CD4-positive, alpha-beta T cell treated with Interleukin-15 for 4 hours (primary cell): ENCODE results near the gene PCDHB14.
"Not testable (repeated sequence)": the region's sequence is repeated elsewhere in the genome, so short reads cannot be mapped to it uniquely, and the experiment has no call there.

ENCODE experiments used
- DNase-seq: peaks from one replicate; pipeline ENCODE4 v3.0.0-alpha.2; 2020; ENCODE audit warnings: low spot score

The PCDHB14 gene

DNA sequence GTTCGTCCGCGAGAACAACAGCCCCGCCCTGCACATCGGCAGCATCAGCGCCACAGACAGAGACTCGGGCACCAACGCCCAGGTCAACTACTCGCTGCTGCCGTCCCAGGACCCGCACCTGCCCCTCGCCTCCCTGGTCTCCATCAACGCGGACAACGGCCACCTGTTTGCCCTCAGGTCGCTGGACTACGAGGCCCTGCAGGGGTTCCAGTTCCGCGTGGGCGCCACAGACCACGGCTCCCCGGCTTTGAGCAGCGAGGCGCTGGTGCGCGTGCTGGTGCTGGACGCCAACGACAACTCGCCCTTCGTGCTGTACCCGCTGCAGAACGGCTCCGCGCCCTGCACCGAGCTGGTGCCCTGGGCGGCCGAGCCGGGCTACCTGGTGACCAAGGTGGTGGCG, 12.9 kb upstream of the PCDHB14 start:
- DNase-seq = not testable (repeated sequence)

DNA sequence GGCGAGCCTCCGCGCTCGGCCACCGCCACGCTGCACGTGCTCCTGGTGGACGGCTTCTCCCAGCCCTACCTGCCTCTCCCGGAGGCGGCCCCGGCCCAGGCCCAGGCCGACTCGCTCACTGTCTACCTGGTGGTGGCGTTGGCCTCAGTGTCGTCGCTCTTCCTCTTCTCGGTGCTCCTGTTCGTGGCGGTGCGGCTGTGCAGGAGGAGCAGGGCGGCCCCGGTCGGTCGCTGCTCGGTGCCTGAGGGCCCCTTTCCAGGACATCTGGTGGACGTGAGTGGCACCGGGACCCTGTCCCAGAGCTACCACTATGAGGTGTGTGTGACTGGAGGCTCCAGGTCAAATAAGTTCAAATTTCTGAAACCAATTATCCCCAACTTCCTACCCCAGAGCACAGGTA, 12.3 kb upstream of the PCDHB14 start:
- not testable (repeated sequence) for DNase-seq

DNA sequence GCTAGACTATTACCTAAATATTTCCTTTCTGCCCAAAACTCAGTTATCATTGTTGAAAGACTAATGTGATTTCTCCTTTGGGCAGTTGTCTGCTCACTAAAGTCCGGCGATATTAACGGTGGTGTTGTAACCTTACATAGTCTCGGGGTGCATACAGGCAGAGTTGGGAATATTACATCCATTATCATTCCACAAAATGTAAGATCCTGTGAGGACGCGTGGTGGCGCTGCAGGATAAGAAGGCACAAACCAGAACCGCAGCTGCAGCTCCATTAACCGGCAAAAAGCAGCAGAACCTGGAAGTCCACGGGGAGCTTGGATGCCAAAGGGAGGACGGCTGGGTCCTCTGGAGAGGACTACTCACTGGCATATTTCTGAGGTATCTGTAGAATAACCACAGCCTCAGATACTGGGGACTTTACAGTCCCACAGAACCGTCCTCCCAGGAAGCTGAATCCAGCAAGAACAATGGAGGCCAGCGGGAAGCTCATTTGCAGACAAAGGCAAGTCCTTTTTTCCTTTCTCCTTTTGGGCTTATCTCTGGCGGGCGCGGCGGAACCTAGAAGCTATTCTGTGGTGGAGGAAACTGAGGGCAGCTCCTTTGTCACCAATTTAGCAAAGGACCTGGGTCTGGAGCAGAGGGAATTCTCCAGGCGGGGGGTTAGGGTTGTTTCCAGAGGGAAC, 9.3 kb upstream of the PCDHB14 start, which contains the start of gene PCDHB13:
TSS of gene PCDHB13 (plus strand) at position 264 of the 684 bp plus-strand sequence. CDS start at position 469, 205 bp downstream.
- DNase-seq = not testable (repeated sequence)

DNA sequence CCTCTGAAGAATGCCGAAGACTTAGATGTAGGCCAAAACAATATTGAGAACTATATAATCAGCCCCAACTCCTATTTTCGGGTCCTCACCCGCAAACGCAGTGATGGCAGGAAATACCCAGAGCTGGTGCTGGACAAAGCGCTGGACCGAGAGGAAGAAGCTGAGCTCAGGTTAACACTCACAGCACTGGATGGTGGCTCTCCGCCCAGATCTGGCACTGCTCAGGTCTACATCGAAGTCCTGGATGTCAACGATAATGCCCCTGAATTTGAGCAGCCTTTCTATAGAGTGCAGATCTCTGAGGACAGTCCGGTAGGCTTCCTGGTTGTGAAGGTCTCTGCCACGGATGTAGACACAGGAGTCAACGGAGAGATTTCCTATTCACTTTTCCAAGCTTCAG, 8.6 kb upstream of the PCDHB14 start:
- DNase-seq = not testable (repeated sequence)

DNA sequence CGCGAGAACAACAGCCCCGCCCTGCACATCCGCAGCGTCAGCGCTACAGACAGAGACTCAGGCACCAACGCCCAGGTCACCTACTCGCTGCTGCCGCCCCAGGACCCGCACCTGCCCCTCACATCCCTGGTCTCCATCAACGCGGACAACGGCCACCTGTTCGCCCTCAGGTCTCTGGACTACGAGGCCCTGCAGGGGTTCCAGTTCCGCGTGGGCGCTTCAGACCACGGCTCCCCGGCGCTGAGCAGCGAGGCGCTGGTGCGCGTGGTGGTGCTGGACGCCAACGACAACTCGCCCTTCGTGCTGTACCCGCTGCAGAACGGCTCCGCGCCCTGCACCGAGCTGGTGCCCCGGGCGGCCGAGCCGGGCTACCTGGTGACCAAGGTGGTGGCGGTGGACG, 7.6 kb upstream of the PCDHB14 start:
- not testable (repeated sequence) for DNase-seq

DNA sequence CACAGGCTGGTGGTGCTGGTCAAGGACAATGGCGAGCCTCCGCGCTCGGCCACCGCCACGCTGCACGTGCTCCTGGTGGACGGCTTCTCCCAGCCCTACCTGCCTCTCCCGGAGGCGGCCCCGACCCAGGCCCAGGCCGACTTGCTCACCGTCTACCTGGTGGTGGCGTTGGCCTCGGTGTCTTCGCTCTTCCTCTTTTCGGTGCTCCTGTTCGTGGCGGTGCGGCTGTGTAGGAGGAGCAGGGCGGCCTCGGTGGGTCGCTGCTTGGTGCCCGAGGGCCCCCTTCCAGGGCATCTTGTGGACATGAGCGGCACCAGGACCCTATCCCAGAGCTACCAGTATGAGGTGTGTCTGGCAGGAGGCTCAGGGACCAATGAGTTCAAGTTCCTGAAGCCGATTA, 7.1 kb upstream of the PCDHB14 start:
- DNase-seq = not testable (repeated sequence)

DNA sequence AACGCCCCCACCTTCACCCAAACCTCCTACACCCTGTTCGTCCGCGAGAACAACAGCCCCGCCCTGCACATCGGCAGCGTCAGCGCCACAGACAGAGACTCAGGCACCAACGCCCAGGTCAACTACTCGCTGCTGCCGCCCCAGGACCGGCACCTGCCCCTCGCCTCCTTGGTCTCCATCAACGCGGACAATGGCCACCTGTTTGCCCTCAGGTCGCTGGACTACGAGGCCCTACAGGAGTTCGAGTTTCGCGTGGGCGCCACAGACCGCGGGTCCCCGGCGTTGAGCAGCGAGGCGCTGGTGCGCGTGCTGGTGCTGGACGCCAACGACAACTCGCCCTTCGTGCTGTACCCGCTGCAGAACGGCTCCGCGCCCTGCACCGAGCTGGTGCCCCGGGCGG, 1.7 kb downstream of the PCDHB14 start:
- DNase-seq = not testable (repeated sequence)

DNA sequence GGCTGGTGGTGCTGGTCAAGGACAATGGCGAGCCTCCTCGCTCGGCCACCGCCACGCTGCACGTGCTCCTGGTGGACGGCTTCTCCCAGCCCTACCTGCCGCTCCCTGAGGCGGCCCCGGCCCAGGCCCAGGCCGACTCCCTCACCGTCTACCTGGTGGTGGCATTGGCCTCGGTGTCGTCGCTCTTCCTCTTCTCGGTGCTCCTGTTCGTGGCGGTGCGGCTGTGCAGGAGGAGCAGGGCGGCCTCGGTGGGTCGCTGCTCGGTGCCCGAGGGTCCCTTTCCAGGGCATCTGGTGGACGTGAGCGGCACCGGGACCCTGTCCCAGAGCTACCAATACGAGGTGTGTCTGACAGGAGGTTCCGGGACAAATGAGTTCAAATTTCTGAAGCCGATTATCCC, 2.3 kb downstream of the PCDHB14 start:
- DNase-seq = not testable (repeated sequence)

DNA sequence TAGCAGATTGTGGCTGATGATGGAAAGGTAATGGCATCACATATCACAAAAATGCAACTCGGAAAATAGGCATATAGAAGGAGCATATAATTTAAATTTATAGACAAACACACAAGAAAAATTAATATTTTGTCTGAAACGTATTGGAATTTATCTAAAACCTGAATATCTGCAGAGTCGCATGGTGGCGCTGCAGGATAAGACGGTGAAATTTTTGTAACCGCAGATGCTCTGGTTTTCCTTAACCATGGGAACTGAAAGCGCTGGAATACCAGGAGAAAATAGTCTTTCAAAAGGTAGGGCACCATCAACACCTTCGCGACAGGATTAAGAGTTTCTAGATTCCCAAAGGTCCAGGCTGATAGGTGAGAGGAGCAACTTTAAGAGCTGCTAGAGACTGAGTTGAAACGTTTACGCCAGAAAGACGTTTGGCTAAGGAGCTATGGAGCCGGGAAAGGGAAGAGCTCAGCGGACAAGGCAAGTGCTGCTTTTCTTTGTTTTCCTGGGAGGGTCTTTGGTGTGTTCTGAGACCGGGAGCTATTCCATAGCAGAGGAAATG, 11.0 kb downstream of the PCDHB14 start:
- no peak for DNase-seq

DNA sequence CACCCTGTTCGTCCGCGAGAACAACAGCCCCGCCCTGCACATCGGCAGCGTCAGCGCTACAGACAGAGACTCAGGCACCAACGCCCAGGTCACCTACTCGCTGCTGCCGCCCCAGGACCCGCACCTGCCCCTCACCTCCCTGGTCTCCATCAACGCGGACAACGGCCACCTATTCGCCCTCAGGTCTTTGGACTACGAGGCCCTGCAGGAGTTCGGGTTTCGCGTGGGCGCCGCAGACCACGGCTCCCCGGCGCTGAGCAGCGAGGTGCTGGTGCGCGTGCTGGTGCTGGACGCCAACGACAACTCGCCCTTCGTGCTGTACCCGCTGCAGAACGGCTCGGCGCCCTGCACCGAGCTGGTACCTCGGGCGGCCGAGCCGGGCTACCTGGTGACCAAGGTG, 12.8 kb downstream of the PCDHB14 start:
- not testable (repeated sequence) for DNase-seq

DNA sequence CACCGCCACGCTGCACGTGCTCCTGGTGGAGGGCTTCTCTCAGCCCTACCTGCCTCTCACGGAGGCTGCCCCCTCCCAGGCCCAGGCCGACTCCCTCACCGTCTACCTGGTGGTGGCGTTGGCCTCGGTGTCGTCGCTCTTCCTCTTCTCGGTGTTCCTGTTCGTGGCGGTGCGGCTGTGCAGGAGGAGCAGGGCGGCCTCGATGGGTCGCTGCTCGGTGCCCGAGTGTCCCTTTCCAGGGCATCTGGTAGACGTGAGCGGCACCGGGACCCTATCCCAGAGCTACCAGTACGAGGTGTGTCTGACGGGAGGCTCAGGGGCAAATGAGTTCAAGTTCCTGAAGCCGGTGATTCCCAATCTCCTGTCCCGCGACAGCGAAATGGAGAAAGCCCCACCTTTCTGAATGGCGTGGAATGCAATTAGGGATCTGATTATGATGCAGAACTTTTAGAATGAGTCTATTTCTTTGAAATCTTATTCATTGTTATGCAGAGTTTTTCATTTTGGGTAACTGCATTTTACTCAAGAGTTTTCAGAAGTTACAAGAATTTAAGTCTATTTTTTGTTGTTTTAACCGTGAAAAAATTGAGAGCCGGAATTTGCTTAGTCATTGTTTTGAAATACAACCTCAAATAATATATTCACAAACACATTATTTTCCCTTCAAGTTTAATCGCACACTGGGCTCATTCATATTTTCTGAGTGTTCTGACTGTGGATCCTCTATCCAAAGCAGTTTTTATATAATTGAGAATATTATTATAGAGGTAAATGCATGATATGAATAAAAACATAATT, 13.6 kb downstream of the PCDHB14 start:
- DNase-seq = no peak

DNA sequence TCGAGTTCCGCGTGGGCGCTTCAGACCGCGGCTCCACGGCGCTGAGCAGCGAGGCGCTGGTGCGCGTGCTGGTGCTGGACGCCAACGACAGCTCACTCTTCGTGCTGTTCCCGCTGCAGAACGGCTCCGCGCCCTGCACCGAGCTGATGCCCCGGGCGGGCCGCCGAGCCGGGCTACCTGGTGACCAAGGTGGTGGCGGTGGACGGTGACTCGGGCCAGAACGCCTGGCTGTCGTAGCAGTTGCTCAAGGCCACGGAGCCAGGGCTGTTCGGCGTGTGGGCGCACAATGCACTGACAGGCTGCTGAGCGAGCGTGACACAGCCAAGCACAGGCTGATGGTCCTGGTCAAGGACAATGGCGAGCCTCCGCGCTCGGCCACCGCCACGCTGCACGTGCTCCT, 18.4 kb downstream of the PCDHB14 start:
- no peak for DNase-seq

DNA sequence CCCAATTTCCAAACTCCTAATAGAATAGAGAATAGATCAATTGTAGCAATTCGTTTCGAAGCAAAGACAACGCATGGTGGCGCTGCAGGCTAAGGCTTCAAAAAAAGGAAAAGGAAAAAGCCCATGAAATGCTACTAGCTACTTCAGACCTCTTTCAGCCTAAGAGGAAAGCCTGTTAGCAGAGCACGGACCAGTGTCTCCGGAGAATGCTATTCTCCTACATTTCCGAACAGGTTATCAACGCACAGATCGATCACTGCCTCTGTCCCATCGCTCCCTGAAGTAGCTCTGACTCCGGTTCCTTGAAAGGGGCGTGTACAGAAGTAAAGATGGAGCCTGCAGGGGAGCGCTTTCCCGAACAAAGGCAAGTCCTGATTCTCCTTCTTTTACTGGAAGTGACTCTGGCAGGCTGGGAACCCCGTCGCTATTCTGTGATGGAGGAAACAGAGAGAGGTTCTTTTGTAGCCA, 22.1 kb downstream of the PCDHB14 start, which contains the start of gene PCDHB15:
TSS of gene PCDHB15 (plus strand) at position 146 of the 468 bp plus-strand sequence. CDS start at position 330, 184 bp downstream.
- no peak for DNase-seq

DNA sequence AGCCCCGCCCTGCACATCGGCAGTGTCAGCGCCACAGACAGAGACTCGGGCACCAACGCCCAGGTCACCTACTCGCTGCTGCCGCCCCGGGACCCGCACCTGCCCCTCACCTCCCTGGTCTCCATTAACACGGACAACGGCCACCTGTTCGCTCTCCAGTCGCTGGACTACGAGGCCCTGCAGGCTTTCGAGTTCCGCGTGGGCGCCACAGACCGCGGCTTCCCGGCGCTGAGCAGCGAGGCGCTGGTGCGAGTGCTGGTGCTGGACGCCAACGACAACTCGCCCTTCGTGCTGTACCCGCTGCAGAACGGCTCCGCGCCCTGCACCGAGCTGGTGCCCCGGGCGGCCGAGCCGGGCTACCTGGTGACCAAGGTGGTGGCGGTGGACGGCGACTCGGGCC, 23.8 kb downstream of the PCDHB14 start:
- DNase-seq = not testable (repeated sequence)

DNA sequence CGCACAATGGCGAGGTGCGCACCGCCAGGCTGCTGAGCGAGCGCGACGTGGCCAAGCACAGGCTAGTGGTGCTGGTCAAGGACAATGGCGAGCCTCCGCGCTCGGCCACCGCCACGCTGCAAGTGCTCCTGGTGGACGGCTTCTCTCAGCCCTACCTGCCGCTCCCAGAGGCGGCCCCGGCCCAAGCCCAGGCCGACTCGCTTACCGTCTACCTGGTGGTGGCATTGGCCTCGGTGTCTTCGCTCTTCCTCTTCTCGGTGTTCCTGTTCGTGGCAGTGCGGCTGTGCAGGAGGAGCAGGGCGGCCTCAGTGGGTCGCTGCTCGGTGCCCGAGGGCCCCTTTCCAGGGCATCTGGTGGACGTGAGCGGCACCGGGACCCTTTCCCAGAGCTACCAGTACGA, 24.3 kb downstream of the PCDHB14 start:
- not testable (repeated sequence) for DNase-seq

DNA sequence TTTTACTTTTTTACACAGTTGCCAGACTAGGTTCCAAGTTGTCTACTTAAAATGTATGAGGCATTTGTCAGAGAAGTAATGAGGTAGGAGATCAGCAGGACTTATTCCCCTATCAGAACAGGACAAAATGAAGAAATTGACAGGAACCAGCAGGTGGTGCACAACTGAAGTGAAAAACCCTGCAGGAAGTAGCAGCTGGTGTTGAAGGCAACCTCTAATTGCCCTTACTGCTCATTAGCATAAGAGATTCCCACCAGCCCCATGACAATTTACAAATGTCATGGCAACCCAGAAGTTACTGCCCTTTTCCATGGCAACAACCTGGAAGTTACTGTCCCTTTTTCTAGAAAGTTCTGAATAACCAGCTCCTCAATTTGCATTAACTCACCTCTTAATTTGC, 27.4 kb downstream of the PCDHB14 start:
- DNase-seq = no peak

DNA sequence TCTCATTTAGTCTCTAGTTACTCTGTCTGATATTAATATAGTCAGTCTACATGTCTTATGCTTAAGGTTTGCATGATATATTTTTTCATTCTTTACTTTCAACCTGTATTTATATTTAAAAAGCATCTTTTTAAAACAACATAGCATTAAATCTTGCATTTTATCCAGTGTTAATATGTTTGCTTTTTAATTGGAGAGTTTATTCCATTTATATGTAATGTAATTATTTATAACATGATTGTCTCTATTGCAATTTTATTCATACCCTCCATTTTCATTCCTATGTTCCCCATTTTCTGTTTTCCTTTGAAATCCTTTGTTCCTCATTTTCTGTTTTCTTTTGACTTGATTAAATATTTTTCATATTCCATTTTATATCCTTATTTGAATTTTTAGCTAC, 35.3 kb downstream of the PCDHB14 start:
- no peak for DNase-seq

DNA sequence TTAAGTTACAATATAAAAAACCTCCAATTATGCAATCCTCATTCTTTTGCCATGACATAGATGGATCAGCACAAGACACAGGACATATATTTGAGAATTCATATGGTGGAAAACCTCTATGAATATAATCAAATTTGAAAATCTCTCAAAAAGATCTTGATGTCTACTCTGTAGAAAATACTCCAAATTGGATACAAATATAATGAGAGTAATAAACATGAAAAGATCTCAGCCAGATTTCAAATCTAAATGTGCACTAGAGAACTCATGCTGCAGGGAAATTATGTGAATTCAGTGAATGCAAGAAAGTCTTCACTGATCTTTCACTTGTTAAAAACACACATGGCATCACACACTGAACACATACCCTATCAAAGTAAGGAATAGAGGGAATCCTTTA, 35.8 kb downstream of the PCDHB14 start:
- DNase-seq = no peak

DNA sequence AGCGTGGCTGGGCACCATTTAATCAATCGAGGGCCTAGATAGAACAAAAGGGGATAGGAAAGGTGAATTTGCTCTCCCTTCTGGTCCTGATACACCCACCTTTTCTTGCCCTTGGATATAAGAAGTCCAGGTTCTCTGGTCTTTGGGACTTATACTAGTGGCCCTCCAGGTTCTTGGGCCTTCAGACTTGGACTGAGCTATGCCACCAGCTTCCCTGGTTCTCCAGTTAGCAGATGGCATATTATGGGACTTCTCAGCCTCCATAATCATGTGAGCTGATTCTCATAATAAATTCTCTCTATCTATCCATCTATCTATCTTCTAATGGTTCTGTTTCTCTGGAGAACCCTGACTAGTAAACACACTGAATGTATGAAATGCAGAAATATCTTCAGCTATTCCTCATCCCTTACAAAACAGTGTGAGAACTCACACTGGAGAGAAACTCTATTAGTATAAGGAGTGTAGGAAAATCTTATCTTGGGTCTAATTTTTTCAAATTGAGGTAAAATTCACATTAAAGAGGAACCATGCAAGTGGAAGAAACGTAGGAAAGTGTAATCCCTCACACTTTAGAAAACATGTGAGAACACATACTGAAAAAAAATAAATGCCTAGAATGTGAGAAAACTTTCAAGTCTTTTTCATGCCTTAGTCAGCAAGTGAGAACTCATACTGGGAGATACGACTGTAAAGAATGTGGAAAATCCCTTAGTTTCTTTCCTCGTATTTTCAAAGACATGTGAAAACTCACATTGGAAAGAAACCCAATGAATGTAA, 37.5 kb downstream of the PCDHB14 start:
- no peak for DNase-seq

DNA sequence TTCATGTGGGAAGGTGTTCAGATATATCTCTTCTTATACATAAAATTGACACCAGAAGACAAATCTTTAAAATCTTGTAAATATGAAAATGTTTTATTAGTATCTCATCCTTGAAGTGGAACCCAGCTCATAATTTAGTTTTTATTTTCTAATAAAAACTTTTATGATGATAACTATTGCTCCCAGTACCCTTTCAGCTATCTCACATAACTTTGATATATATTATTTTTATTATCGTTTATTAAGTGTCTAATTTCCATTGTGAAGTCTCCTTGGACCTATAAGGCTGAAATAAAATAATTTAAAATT, 38.0 kb downstream of the PCDHB14 start:
- no peak for DNase-seq

DNA sequence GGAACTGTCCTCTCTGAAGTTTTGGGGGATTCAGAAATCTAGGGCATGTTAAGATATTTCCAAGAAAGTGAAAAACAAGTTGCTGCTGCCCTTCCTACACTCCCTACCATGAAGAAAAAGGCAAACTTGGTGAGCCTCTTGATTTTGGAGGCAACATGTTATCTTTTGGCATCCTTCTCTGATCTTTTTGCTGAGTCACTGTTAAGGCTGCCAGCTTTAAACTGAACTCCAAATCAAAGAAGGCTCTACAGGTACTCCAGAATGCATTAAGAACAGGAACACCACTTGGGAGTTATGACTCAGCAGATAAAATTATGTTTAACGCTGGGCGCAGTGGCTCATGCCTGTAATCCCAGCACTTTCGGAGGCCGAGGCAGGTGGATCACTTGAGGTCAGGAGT, 46.1 kb downstream of the PCDHB14 start:
- DNase-seq = no peak

DNA sequence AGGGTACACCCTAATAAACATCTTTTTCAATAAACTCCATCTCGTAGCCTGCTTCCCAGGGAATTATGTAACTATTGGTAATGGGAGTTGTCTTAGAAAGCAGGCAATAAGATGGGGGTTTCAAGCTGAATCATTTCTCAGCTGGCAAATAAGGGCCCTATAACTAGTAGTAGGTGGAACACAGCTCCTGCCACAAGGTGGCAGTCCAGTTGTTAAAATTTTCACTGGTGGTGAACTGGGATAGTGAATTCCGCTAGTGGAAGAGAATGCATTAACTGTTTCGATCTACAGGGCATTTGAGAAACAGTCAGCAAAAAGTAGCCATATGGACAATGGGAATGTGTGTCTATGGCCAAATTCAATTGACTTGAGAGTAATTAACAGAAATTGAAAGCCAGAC, 49.8 kb downstream of the PCDHB14 start:
- DNase-seq = no peak
